ENCODE results near the gene APBB1. TPM values are rescaled to one million over a fixed set of nuclear protein-coding genes. Genes with fewer than 3 reads are reported as not detected.
"Not testable (repeated sequence)": the region's sequence is repeated elsewhere in the genome, so short reads cannot be mapped to it uniquely, and the experiment has no call there.

The APBB1 gene
- polyA plus RNA-seq, 3 donors, result 62.7 to 65.3 (median 63.1) TPM

DNA sequence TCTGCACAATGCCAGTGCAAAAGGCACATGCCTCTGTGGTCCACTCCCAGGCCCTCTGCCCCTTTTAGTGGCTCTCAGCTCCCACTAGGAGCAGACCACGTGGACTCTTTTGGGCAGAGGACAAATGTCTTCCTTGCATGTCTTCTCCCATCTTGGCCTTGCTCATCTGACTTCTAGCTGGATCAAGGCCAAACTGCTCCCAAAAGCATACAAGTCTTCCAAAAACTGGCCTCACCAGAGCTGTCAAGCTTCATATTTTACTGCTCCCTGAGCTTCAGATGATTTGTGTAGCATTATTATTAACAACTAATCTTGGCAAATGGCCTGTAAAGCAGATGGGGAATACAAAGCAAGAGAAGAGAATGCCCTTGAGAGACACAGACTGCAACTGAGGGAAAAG lies 21.7 kb downstream of the APBB1 start:
- peak; percentile 42 for DNase-seq

DNA sequence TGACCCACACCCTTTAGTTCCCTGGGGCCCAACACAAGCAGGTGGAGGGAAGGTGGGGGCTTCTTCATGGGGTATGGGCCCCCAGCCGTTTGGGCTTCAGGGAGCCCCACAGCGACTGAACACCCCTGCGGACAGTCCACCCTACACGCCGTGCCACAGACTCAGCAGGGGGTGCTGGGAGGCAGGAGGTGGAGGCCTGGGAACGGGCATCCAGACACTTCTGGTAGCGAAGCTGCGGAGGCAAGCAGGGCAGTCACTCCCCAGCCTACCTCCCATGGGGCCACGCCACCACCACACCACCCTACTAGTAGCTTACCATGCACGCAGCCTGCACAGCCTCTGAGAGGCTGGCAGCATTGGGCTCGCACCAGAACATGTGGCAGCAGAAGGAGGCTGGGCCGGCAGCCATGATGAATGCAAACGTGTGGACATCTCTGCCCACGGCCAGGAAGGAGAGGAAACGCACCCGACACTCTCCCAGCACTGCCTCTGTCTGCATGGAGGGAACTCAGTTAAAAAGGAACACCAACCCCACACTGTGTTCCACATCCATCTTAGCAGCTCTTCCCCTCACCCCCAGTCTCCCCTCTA lies 23.3 kb downstream of the APBB1 start:
- no peak for DNase-seq

DNA sequence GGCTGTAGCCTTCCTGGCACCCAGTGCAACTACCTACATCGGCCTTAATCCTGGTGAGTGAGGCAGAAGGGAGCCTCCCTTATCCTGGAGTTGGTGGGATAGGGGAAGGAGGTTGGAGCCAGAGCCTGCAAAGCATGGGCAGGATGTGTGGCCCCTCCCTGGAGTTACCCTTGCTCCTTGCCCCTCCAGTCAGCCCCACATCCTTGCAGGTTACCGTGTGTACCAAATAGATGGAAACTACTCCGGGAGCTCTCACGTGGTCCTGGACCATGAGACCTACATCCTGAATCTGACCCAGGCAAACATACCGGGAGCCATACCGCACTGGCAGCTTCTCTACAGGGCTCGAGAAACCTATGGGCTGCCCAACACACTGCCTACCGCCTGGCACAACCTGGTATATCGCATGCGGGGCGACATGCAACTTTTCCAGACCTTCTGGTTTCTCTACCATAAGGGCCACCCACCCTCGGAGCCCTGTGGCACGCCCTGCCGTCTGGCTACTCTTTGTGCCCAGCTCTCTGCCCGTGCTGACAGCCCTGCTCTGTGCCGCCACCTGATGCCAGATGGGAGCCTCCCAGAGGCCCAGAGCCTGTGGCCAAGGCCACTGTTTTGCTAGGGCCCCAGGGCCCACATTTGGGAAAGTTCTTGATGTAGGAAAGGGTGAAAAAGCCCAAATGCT lies 24.8 kb downstream of the APBB1 start:
- no peak for DNase-seq

DNA sequence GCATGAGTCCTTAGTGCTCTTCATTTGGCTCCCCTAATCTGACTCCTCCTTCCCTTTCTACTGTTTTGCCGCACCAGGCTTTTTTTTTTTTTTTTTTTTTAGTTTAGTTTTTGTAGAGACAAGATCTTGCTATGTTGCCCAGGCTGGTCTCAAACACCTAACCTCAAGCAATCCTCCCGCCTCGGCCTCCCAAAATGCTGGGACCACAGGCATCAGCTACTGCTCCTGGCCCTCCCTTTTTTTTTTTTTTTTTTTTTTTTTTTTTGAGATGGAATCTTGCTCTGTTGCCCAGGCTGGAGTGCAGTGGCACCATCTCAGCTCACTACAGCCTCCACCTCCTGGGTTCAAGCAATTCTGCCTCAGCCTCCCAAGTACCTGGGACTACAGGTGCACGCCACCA lies 26.6 kb downstream of the APBB1 start:
- DNase-seq, result not testable (repeated sequence)

DNA sequence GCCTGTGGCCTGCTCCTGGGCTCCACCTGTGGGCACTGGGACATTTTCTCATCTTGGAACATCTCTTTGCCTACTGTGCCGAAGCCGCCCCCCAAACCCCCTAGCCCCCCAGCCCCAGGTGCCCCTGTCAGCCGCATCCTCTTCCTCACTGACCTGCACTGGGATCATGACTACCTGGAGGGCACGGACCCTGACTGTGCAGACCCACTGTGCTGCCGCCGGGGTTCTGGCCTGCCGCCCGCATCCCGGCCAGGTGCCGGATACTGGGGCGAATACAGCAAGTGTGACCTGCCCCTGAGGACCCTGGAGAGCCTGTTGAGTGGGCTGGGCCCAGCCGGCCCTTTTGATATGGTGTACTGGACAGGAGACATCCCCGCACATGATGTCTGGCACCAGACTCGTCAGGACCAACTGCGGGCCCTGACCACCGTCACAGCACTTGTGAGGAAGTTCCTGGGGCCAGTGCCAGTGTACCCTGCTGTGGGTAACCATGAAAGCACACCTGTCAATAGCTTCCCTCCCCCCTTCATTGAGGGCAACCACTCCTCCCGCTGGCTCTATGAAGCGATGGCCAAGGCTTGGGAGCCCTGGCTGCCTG lies 27.3 kb downstream of the APBB1 start:
- no peak for DNase-seq

DNA sequence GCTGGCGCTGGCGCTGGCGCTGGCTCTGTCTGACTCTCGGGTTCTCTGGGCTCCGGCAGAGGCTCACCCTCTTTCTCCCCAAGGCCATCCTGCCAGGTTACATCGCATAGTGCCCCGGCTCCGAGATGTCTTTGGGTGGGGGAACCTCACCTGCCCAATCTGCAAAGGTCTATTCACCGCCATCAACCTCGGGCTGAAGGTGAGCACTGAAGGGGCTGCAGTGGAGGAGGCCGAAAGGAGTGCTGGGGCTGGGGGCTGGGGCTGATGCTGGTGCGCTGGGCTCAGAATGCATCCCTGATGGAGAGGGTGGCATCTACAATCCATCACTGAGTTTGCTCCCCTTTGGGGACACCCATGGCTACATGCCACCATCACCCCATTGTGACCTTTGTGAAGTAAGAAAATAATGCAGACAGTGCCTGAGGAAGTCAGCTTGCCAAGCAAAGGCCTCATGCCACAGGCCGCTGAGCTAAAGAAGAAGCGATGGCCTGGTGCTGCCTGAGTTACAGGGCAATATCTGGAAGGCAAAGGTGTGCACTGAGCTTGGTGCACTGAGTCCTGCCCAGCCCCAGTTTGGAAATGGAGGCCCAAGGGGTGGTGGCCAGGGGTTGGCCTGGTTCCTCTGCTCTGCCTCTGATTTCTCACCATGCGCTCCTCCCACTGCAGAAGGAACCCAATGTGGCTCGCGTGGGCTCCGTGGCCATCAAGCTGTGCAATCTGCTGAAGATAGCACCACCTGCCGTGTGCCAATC lies 28.0 kb downstream of the APBB1 start:
- no peak for DNase-seq

DNA sequence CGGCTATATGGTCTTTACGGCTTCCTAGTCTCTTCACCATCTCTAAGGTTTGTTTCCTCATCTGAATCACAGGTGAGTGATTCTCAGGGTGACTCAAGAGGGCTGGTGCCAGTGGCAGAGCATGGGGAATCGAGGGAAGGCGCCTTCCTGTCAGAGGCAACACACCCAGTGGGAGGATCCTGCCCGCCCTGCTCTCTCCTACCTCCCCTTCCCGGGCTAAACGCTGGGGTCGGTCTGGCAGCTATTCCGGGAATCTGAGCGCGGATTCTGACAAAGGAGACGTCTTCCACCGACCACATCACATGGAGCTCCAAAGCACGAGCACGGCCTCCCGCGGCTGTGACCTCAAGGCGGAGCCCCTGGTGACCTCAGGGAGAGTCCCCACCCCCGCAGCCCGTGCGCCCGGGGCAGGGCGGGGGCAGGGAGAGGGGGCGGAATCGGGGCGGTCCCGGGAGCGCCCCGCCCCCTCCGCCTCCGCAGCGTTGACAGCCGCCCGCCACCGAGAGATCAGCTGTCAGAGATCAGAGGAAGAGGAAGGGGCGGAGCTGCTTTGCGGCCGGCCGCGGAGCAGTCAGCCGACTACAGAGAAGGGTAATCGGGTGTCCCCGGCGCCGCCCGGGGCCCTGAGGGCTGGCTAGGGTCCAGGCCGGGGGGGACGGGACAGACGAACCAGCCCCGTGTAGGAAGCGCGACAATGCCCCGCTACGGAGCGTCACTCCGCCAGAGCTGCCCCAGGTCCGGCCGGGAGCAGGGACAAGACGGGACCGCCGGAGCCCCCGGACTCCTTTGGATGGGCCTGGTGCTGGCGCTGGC lies 28.8 kb downstream of the APBB1 start, which contains the start of gene SMPD1:
Gene SMPD1, plus strand, starts transcription at position 570 of the 813 bp plus-strand sequence. Its CDS starts 125 bp downstream, at position 695.
- DNase-seq, result peak; percentile 86

DNA sequence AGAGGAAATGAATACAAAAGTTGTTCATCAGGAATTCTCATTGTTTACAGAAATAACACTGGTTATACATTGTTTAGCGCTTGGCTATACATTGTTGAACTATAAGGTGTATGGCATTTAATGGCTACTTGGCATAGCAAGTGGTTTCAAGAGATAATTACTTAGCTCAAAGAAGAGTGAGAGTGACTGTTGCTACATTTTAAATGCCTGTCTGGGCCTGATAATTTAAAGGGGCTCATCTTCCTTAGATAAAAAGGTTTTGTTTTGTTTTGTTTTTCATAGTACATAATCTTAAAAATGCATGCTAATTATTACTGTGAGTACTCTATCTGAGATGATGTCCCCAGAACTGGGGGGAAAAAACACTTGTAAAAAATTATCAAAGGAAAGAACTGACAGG lies 30.1 kb downstream of the APBB1 start:
- no peak for DNase-seq

DNA sequence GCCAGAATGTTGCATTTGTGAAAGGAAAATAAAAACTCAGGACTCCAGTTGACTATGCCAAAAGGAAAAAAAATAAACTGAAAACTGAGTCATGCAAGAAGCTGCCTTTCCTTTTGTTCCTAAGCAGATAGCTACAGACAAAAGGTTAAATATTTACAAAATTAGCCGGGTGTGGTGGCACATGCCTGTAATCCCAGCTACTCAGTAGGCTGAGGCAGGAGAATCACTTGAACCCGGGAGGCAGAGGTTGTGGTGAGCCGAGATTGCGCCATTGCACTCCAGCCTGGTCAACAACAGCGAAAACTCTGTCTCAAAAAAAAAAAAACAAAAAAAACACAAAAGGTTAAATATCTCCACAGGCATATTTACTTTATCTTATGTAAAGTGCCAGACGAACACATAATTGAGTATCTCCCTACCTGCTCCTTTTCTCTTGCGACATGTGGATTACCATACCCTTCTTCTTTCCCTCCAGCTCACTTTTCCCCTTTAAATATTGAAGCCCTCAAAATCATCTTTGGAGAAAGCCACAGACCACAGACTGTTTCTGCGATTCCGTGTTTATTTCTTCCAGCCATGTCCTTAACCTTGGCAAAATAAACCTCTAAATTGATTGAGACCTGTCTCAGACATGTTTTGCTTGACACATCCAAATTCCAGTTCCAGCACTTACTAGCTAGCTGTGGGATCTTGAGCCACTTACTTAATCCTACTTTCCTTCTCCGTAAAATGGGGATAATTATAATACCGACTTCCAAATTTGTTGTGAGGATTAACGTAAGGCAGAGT lies 30.9 kb downstream of the APBB1 start:
- no peak for DNase-seq

DNA sequence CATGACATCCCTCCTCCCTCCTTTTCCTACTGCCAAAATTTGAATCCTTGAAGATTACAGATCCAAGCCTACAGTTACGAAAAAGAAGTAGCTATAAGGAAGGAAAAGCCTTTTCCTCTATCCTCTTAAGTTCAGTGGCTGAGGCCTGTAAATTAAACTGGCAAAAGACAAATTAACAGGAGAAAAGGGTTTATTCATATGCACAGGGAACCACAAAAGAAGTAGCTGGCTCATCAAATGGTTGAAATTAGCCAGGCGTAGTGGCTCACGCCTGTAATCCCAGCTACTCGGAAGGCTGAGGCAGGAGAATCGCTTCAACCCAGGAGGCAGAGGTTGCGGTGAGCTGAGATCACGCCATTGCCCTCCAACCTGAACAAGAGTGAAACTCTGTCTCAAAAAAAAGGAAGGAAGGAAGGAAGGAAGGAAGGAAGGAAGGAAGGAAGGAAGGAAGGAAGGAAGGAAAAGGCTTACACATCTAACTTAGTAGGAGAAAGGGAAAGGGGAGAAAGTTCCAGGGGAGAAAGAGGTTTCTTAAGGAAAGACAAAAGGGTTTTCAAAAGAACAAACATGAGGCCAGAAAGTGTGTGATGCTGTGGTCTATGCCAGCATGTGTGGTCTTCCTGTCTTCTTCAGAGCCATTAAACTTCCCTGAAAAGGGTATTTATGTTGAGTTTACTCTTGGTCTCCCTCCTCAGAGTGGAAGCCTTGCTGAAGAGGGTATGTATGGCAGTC lies 33.7 kb downstream of the APBB1 start:
- no peak for DNase-seq

DNA sequence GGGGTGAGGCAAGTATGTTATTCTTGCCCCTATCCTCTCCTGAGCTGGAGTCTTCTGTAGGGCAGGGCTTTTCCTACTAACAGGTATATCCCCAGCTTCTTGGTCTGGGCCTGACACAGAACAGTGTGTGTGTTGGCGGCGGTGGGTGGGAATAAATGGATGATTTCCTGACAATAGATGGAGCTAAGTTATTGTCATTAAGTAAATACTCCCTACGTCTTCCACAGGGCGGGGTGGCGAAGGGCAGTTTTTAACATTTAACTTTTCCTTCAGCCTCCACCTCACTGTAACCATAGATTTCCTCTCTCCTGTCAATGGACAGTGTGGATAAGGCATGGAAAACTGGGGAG lies 40.3 kb downstream of the APBB1 start:
- DNase-seq, result no peak

DNA sequence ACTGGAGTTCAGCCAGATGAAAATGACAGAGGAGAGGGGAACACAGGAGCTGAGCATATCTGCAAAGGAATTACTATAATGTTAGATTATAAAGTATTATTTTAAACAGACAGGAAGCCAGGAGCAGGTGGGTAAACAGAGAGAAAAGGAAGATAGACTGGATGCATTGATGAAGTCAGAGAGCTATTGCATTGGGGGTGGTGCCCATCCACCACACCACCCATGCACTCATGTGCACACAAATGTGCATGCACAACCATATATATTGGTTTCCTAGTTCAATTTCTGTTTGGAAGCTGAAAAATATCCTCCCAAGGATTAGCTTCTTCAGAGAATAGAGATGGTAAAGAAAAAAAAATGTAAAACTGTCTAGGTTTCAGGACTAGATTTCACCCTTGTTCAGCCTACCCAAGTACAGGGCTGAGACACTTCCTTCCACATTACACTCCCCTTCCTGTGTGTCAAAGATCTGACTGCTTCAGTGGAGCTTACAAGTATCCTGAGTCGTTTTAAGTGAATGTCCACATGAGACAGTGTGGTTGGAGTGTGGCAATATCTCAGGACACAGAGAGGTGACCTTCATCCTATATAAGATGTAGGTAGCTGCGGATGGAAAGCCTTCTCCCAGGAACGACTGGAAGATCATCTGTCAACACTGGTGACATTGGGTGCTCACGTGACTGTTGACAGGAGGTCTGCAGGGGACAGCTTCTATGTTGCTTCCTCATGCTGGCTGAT lies 40.8 kb downstream of the APBB1 start:
- no peak for DNase-seq

DNA sequence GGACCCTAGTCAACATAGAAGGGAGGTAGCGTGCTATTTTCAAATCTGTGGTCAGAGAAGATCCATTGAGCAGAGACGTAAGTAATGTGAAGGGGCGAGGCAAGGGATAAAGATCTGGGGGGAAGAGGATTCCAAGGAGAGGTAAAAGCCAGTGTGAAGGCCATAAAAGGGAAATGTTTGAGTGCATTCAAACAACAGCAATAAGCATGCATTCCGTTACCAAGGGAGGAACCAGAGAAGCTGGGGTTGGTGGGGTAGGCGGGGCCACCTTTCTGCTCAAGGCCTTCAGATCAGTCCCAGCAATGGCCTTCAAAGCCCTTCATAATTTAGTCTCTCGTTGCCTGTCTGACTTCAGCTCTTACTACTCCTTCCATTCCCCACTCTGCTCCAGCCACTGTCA lies 47.1 kb downstream of the APBB1 start:
- no peak for DNase-seq

DNA sequence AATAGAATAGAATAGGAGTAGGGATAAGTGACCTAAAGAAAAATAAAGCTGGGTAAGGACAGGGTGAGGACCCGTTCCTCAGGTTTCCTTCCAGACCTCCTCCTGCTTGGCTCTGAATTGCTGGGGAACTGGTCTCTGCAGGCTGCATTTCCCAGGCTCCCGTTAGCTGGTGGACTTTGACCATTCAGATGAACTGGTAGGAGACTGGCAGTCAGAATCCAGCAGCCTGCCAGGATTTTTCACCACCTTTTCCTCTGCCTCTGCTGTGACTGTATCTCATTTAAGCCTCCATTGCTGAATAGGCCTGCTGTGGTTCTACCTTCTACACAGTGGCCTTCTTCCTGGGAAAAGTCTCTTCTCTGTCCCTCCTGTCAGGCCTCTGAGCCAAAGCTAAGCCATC lies 53.2 kb downstream of the APBB1 start:
- no peak for DNase-seq

DNA sequence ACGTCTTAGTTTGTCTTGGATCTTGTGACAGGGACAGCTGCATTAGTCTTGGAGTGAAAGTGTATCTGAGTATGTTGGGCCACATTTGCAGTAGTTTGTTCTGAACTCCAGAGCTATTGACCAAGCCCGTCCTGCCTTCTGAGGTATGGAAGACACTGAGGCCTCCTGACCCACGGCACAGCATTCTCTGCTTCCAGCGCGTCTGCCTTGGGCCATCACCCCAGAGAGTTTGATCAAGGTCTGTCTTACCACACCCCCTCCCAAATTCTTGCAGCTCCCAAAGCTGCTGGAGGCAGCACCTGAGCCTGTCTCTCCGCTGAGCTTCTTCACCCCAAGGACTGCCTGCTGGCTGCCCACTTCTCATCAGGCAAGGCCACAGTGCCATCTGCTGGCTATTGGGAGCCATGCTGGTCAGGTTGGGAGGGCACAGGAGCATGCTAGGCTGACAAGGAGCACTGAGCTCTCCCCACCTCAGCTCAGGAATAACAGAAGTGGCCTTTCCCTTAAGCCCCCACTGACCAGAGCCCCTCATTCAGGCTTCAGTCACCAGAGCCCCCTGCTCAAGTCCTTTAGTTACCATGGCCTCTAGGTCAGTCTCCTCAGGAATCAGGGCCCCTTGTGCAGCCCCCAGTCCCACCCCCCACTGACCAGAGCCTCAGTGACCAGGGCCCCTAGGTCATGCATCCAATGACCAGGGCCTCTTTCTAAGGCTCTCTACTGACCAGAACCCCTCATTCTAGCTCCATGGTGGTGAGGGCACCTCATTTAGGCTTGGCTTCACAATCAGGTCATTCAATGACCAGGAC lies 55.8 kb downstream of the APBB1 start:
- DNase-seq, result peak; percentile 53

DNA sequence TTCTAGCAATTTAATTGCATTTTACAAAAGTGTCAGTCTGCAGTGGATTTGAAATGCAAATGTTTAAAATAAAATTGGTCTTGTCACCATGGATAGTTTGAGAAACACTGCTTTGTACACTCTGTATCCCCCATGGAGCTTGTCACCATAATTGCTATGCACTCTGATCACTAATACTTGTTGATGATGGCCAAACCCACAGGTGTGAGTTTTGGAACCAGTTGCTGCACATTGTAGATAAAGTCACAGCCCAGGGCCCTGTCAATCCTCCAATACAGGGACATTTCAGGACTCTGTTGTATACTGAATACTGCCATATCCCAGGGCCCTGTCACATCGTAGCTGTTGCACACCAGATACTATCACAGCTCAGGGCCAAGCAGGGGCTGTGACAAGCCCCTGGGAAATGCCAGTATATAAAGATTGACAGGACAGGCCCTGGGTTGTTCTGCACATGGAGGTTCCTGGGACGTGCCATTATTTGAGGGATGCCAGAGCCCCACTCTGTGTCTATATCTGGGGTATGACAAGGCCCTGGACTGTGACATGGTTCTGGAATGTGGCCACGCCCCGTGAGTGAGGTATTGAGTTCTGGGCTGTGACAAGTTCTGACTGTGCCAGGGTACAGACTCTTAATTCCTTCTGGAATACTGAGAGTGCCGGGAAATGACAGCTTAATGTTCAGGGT lies 56.6 kb downstream of the APBB1 start:
- DNase-seq, result no peak

DNA sequence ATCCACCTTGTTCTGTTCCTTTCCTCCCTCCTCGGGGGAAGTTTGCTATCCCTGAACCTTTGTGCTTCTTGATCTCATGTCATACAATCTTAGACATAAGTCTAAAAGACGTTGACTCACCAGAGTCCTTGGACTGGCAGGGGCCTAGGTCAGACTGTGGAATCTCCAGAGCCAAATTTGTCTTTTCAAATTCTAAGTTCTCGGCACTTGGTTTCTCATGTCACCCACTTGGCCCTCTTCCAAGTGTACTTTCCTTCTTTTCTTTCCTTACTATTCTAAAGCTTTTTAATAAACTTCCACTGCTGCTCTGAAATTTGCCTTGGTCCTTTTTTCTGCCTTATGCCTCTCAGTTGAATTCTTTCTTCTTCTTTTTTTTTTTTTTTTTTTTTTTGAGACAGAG lies 58.7 kb downstream of the APBB1 start:
- no peak for DNase-seq

DNA sequence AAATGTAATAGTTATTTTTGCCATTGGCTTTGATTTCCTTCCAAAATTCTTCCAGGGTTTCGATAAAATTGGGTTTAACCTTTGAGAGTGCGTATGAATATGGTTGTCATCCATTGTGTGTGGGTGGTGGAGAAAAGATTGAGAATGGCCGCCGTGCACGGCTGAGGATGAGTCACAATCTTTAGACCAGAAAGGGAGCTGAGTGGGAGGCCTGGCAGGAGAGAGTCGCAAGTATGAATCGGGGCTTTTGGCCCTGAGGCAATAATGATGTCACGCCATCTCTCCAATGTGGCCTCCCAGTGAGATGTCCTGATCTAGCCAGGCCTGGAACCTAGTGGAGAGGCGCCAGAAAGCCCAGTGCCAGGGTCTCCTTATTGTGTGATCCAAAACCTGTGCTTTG lies 61.7 kb downstream of the APBB1 start:
- DNase-seq, result no peak

Measured in renal pelvis (tissue), 4 donors.